ENCODE measurements around the gene GAPVD1. TPM values are rescaled to one million over a fixed set of nuclear protein-coding genes. Genes with fewer than 3 reads are reported as not detected.

GAPVD1 gene
- total RNA-seq, 2 experiments from 2014 or later, result 29.6 to 44.5 TPM

DNA sequence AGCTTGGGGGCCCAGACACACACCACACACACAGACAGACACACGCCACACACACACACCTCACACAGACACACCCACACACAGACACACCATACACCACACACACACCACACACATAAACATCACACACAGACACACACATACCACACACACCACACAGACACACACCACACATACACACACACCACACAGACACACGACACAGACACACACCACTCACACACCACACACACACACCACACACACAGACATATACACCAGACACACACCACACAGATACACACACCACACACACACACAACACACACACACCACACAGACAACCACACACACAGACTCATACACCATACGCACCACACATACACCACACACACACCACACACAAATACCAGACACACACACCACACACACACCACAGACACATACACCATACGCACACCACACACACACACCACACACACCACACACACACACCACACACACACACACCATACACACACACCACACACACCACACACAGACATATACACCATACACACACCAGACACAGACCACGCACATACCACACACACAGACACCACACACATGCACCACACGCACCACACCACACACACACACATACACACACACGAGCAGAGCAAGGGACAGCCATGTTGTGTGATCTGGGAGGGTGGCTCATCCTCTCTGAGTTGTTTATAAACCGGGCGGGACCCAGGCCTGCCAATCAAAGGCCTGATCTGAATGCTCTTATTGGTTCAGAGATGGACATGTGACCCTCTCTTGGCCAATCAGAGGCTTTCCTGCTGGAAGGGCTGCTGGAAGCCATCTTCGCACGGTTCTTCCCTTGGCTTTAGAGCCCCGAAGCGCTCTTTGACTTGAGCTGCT, 148.3 kb downstream of the GAPVD1 start:
- intact Hi-C loops (cut with micrococcal nuclease; ENCODE audit: unreplicated experiment), result loop anchor here (2.0 to 5.0 kb wide), 5 partner anchors 222 to 1082 kb away; partner anchors contain the start of gene PBX3
- no peaks in the 10 kb centered on the region for H4K20me1 ChIP-seq (ENCODE audit: insufficient read depth, low read length)
- peak overlapping the region; percentile 74 for H3K4me3 ChIP-seq (ENCODE audit: low read depth, low read length, poor library complexity, severe bottlenecking)
- ChIA-PET CTCF (ENCODE audit: unreplicated experiment) (no interaction called here), POLR2A (interaction anchor here (0.5 kb wide), 1 partner anchor 222 kb away, joined by 3 read pairs; no protein-coding TSS in a partner anchor)
- peak overlapping the region; percentile 62 for H3K4me2 ChIP-seq (ENCODE audit: low read length)
- H3K36me3 ChIP-seq (ENCODE audit: insufficient read depth, low read length), result no peaks in the 10 kb centered on the region
- peak overlapping the region; percentile 82; the same call in 1 of the 2 replicates for H2AFZ ChIP-seq (ENCODE audit: low read length)
- DNase-seq (ENCODE audit: low spot score), result peak; percentile 94
- no peaks in the 10 kb centered on the region for H3K9me3 ChIP-seq (ENCODE audit: low read length)
- H3K4me1 ChIP-seq (ENCODE audit: insufficient read depth, low read length, poor library complexity, severe bottlenecking), result peaks cover 21% of the 10 kb centered on the region
- H3K27ac ChIP-seq (ENCODE audit: low read depth, low read length, poor library complexity, severe bottlenecking), result peak overlapping the region; percentile 53
- TF ChIP-seq CTCF (conservative IDR thresholded peaks at IDR 0.05; ENCODE audit: low read length) (no peak), EZH2phosphoT487 (IDR thresholded peaks at IDR 0.05; ENCODE audit: borderline replicate concordance, low read depth, low read length) (no peak)
- H3K9me2 ChIP-seq (ENCODE audit: insufficient read depth, low read length), result no peaks in the 10 kb centered on the region
- no TSS peak for BruUV-seq (replicated peaks)
- no peaks in the 10 kb centered on the region for H3K79me2 ChIP-seq (ENCODE audit: insufficient read depth, low read depth, low read length)

DNA sequence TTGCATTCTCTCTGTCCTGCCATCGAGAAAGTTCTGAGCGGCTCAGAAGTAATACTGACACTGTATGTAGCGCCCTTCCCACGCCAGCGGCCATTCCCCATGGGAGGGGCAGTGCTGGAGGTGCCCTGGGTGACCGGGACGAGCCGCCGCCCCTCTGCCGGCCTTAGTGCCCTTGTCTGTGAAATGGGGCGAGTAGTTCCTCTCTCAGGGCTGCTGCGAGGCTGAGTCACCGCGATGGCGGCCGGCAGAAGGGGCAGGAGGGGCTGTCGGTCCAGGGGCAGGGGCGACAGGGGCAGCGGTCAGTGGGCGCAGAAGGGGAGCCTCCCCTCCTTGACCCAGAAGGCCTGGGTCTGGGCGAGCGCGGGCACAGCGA, 148.9 kb downstream of the GAPVD1 start:
- Histone ChIP-seq H3K27ac (ENCODE audit: low read depth, low read length, poor library complexity, severe bottlenecking) (peak overlapping the region; percentile 53), H3K79me2 (ENCODE audit: insufficient read depth, low read depth, low read length) (no peaks in the 10 kb centered on the region), H3K4me3 (ENCODE audit: low read depth, low read length, poor library complexity, severe bottlenecking) (peak overlapping the region; percentile 74), H3K36me3 (ENCODE audit: insufficient read depth, low read length) (no peaks in the 10 kb centered on the region), H3K4me1 (ENCODE audit: insufficient read depth, low read length, poor library complexity, severe bottlenecking) (peaks cover 21% of the 10 kb centered on the region), H3K9me2 (ENCODE audit: insufficient read depth, low read length) (no peaks in the 10 kb centered on the region), H3K9me3 (ENCODE audit: low read length) (no peaks in the 10 kb centered on the region), H3K4me2 (ENCODE audit: low read length) (peak overlapping the region; percentile 62), H4K20me1 (ENCODE audit: insufficient read depth, low read length) (no peaks in the 10 kb centered on the region), H2AFZ (ENCODE audit: low read length) (peak overlapping the region; percentile 82; the same call in 1 of the 2 replicates)
- DNase-seq (ENCODE audit: low spot score), result no peak
- no TSS peak for BruUV-seq (replicated peaks)
- intact Hi-C loops (cut with micrococcal nuclease; ENCODE audit: unreplicated experiment), result no loop called here
- no peak for TF ChIP-seq CTCF (conservative IDR thresholded peaks at IDR 0.05; ENCODE audit: low read length)
- TF ChIP-seq EZH2phosphoT487 (IDR thresholded peaks at IDR 0.05; ENCODE audit: borderline replicate concordance, low read depth, low read length), result no peak
- ChIA-PET CTCF (ENCODE audit: unreplicated experiment) (no interaction called here), POLR2A (interaction anchor here (0.5 kb wide), 1 partner anchor 221 kb away, joined by 3 read pairs; no protein-coding TSS in a partner anchor)

All from OCI-LY7 (cell line).